ENCODE measurements around the gene WDFY2.

GRCh38 chr13:51801631-51802099, 217.4 kb downstream of the WDFY2 start:
- no peak for TF ChIP-seq CTCF (IDR thresholded peaks at IDR 0.05)
- TF ChIP-seq EP300 (IDR thresholded peaks at IDR 0.05), result no peak
- no peak for TF ChIP-seq POLR2A (IDR thresholded peaks at IDR 0.05)
- peak; percentile 32 for TF ChIP-seq POLR2AphosphoS5 (IDR thresholded peaks at IDR 0.05)
